Prostate gland (tissue), 2 donors: Measurements from ENCODE around the gene ARHGAP29. TPM values are rescaled to one million over a fixed set of nuclear protein-coding genes. Genes with fewer than 3 reads are reported as not detected.

ENCODE experiments used
- DNase-seq: peaks from one replicate; pipeline ENCODE4 v3.0.0-alpha.2; 2019; ENCODE audit warnings: low spot score
- H3K27ac ChIP-seq, 2 donors: fragments of 200-600 bp; sonication (generic); 2 replicates each; pipeline ENCODE4 v1.5.1; 2017 to 2019
- H3K27me3 ChIP-seq: fragments of 200-600 bp; sonication (generic); replicated peaks from 2 replicates; pipeline ENCODE4 v1.5.1; 2019; ENCODE audit not compliant: insufficient read depth
- H3K36me3 ChIP-seq, 2 donors: fragments of 200-600 bp; sonication (generic); 1 replicate in 1 of 2; 2 replicates in 1 of 2; pipeline versions ENCODE4 v1.5.1 to v1.8.1; 2017 to 2019
- H3K4me1 ChIP-seq: fragments of 200-600 bp; sonication (generic); replicated peaks from 2 replicates; pipeline ENCODE4 v1.5.1; 2019
- H3K4me3 ChIP-seq, 2 donors: fragments of 200-600 bp; sonication (generic); 2 replicates each; pipeline ENCODE4 v1.5.1; 2017 to 2019
- H3K9me3 ChIP-seq: fragments of 200-600 bp; sonication (generic); 2 replicates; pipeline ENCODE4 v1.5.1; 2017
- CTCF ChIP-seq, 4 experiments: fragments of 200-600 bp in 2 of 4; fragments of 450-650 bp in 2 of 4; sonication (generic) in 2 of 4; IDR thresholded peaks; 1 replicate in 3 of 4; 2 replicates in 1 of 4; pipeline ENCODE4 v1.5.1; 2016 to 2019; ENCODE audit warnings: antibody characterized with exemption in 4 of 4, mild to moderate bottlenecking in 2 of 4, moderate library complexity in 2 of 4
- POLR2A ChIP-seq: fragments of 450-650 bp; IDR thresholded peaks from one replicate; pipeline ENCODE4 v1.6.1; 2016; ENCODE audit warnings: antibody characterized with exemption, mild to moderate bottlenecking
- POLR2AphosphoS5 ChIP-seq: sonication (generic); formaldehyde crosslinking; IDR thresholded peaks from one replicate; pipeline ENCODE4 v1.6.1; 2017; ENCODE audit warnings: antibody characterized with exemption
- WGBS: methylation state at CpG from one replicate; pipeline ENCODE4 v1.1.5; 2018; 5-methylcytosine and 5-hydroxymethylcytosine counted together
- intact Hi-C: fragments of 100-400 bp; cut with DNase I; formaldehyde crosslinking; loops from one replicate; pipeline ENCODE4 v1.14.2; 2022
- total RNA-seq, 2 donors: library from RNA; depleted of rRNA; stranded (reverse); fragments of >200 nt; gene quantifications; one replicate each; pipeline ENCODE4 v1.1.0, GENCODE V29; 2016

Gene ARHGAP29
- total RNA-seq, 2 donors from 2014 or later, result 27.8 to 32.9 TPM

DNA sequence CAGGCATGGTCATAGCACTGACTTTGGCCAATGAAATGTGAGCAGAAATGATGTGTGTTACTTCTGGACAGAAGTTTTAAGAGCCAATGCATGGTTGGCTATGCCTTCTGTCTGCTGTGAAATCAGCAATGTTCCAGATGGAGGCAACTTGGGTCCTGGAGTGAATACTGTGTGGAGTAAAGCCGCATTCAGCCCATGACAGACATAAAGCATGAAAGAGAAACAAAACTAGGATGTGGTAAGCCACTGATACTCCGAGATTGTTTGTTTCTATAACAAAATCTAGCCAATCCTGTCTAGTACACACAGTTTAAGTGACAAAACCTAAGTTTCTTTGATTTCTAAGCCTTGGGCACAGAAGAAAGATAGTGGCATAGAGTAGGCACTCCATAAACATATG, 47.1 kb upstream of the ARHGAP29 start:
- no peak for DNase-seq
- no peaks in the 10 kb centered on the region for H3K27me3 ChIP-seq
- H3K4me1 ChIP-seq, result no peaks in the 10 kb centered on the region
- H3K4me3 ChIP-seq, result no peak overlapping the region
- WGBS, result 75% methylated on average over 2 of the region's 2 CpGs
- TF ChIP-seq POLR2A (no peak), POLR2AphosphoS5 (no peak), CTCF (IDR thresholded peaks at IDR 0.05) (no peak)
- H3K9me3 ChIP-seq, result no peaks in the 10 kb centered on the region
- no peak overlapping the region for H3K27ac ChIP-seq
- no peaks in the 10 kb centered on the region for H3K36me3 ChIP-seq
- intact Hi-C loops, result no loop called here

DNA sequence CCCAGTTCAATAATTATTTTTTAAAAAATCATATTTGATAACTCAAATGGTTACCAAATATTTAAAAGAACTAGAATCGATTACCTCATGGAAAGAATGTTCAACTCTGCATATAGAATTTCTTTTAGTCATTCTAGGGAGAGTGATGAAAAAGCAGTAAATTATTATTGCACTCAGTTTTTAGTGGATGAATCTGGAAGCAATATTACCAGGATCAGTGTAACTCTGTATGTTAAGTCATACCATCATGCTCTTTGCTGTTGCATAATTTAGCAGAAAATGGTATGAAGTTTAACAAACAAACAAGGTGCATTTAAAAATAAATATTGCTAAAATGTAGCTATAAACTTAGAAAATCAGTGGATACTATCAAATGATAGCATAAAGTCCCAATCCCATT, 46.1 kb upstream of the ARHGAP29 start:
- Histone ChIP-seq H3K9me3 (no peaks in the 10 kb centered on the region), H3K36me3 (no peaks in the 10 kb centered on the region), H3K4me3 (no peak overlapping the region), H3K27ac (no peak overlapping the region), H3K4me1 (no peaks in the 10 kb centered on the region), H3K27me3 (no peaks in the 10 kb centered on the region)
- no peak for TF ChIP-seq POLR2AphosphoS5
- no peak for TF ChIP-seq POLR2A
- no peak for DNase-seq
- intact Hi-C loops, result no loop called here
- WGBS, result 95% methylated on average over 1 of the region's 1 CpG

DNA sequence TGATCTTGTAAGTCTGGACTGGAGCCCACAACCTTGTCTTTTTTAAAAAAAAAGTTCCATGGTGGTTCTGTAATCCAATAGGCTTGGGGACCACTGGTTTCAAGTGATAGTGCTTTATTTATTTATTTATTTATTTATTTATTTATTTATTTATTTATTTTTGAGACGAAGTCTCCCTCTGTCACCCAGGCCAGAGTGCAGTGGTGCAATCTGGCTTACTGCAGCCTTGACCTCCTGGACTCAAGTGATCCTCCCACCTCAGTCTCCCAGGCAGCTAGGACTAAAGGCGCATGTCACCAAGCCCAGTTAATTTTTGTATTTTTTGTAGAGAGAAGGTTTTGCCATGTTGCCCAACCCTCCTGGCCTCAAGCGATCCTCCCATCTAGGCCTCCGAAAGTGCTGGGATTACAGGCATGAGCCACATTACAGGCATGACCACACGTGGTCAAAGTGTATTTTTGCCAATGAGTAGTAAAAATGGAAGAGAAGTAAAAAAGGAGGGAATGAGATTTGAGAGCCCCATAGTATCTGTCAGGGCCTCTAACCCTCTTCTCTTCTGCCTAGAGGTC, 44.8 kb upstream of the ARHGAP29 start:
- Histone ChIP-seq H3K27me3 (no peaks in the 10 kb centered on the region), H3K27ac (no peak overlapping the region), H3K4me1 (no peaks in the 10 kb centered on the region), H3K4me3 (no peak overlapping the region), H3K36me3 (no peaks in the 10 kb centered on the region), H3K9me3 (no peaks in the 10 kb centered on the region)
- TF ChIP-seq CTCF (IDR thresholded peaks at IDR 0.05) (no peak), POLR2AphosphoS5 (no peak), POLR2A (no peak)
- 94% methylated on average over 5 of the region's 5 CpGs for WGBS
- no peak for DNase-seq
- intact Hi-C loops, result no loop called here

DNA sequence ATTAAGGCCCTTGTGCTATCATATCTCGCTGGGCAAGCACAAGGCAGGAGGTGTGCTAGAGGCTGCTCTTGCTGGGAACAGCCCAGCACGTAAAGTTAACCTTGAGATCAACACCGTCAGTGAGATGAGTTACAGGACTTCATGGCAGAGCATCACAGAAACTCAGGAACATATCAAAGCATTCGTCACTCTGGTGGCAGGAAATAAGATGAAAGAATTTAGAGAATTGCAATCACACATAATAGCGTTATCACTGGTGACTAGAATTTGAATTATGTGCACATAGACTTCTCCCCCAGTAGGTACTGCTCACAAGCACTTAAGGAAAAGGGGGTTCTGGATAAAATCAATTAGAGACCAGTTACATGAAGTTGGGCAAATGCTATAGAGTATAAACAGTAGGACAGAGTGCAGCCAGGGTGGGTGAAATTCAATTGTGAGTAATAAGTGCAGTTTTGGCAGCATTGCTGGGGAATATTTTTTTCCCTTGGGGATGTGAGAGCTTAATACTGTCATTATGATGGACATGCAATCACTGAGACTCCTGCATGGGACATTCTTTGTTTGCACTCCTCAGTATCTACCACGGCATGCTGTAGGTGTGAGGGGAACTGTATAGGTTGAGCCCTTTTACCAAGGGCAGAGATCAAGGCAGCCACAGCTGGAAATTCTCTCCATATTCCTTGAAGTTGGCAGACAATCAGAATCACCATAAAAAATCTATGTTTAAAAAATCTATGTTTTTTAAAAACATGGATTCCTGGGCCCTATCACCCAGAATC, 44.2 kb upstream of the ARHGAP29 start:
- Histone ChIP-seq H3K4me3 (no peak overlapping the region), H3K9me3 (no peaks in the 10 kb centered on the region), H3K27ac (no peak overlapping the region), H3K4me1 (no peaks in the 10 kb centered on the region), H3K27me3 (no peaks in the 10 kb centered on the region), H3K36me3 (no peaks in the 10 kb centered on the region)
- DNase-seq, result no peak
- intact Hi-C loops, result no loop called here
- TF ChIP-seq POLR2A (no peak), CTCF (IDR thresholded peaks at IDR 0.05) (no peak), POLR2AphosphoS5 (no peak)
- 72% methylated on average over 6 of the region's 6 CpGs for WGBS

- no peak for TF ChIP-seq POLR2A
- TF ChIP-seq CTCF (IDR thresholded peaks at IDR 0.05), result no peak
- TF ChIP-seq POLR2AphosphoS5, result no peak
- no peaks in the 10 kb centered on the region for H3K36me3 ChIP-seq
- H3K4me3 ChIP-seq, result no peak overlapping the region
- no peaks in the 10 kb centered on the region for H3K4me1 ChIP-seq
- no peaks in the 10 kb centered on the region for H3K27me3 ChIP-seq
- WGBS, result 60% methylated on average over 1 of the region's 1 CpG
- DNase-seq, result no peak
- no peaks in the 10 kb centered on the region for H3K9me3 ChIP-seq
- intact Hi-C loops, result no loop called here
- H3K27ac ChIP-seq, result no peak overlapping the region
These were observed 43.2 kb upstream of the ARHGAP29 start for GRCh38 chr1:94280541-94280940.
